Measurements from ENCODE around the gene KIAA0753.

Gene KIAA0753

GRCh38 chr17:6572972-6573370 lies 67.5 kb downstream of the KIAA0753 start:
- in situ Hi-C loops (cut with MboI; ENCODE audit: low sequenced_read_pairs), result no loop called here

GRCh38 chr17:6571452-6571781 lies 69.1 kb downstream of the KIAA0753 start:
- in situ Hi-C loops (cut with MboI; ENCODE audit: low sequenced_read_pairs), result no loop called here

DNA sequence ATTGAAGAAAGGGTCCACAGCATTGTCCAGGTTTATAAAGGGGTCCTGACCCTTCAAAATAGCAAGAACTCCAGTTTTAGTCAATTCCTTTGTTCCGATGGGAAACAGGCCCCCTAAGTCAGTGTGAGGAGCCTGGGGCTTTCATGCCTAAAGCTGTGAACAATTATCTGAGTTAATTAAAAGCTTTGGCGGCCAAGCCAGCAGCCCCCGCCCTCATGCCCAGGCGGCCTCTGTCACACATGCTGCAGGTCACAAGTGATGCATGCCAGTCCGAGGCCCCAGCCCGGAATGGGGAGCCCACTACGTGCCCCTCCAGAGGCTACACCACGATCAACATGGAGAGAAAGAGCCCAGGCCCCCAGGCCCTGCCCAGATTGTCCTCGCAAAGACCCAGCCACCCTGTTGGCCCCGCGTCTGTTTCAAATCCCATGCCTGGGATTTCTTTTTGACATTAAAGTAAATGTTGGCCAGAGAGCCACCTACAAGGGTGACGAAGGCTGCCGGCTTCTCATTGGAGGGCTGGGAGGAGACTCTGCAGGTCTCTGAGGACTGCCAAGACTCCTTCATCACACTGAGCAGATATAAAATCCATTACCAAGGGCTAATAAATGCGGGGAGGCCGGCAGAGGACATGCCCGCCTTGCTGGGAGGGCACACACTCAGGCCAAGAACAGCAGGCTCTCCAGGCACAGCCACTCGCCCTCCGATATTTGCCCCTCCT lies 69.6 kb downstream of the KIAA0753 start:
- in situ Hi-C loops (cut with MboI; ENCODE audit: low sequenced_read_pairs), result no loop called here

DNA sequence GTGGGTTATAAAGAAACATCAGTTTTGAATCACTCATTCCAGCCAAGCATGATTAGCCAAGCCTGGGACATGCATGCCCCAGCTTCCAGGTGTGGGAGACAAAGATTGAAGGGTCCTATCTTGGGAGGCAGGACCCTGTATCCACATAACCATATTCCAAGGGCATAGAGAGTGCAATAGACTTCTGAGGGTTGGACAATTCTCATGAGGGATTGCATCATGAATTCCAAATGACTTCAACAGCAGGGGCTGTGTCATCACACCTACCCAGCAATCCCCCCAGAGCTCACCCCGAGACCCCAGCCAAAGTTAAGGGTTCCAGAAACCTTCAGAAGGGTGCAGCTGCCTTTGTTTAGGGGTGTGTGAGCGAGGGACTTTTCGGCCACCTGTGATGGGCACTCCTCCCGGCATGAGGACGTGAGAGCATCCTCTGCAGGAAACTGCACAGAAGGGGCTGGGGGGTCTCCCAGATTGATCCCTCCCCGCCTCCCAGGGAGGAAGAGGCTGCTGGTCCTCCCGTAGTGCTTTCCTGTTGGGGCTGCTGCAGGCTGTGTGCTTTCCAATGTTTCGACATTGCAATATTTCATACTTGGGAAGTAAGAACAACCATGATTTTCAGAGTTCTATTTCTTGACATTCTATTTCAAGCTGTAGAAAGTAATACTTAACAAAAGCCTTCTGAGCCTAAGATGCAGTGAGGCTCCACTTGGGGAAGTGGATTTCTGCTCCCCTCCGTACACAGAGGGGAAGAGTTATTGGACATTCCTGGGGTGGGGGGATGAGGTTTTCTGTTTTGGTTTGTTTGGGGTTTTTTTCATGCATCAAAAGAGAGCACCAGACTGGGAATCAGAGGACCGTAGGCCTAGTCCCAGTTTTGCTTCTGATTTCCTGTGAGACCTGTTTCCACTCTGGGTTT lies 70.9 kb downstream of the KIAA0753 start:
- in situ Hi-C loops (cut with MboI; ENCODE audit: low sequenced_read_pairs), result no loop called here

GRCh38 chr17:6568184-6568758 lies 72.2 kb downstream of the KIAA0753 start:
- in situ Hi-C loops (cut with MboI; ENCODE audit: low sequenced_read_pairs), result no loop called here

DNA sequence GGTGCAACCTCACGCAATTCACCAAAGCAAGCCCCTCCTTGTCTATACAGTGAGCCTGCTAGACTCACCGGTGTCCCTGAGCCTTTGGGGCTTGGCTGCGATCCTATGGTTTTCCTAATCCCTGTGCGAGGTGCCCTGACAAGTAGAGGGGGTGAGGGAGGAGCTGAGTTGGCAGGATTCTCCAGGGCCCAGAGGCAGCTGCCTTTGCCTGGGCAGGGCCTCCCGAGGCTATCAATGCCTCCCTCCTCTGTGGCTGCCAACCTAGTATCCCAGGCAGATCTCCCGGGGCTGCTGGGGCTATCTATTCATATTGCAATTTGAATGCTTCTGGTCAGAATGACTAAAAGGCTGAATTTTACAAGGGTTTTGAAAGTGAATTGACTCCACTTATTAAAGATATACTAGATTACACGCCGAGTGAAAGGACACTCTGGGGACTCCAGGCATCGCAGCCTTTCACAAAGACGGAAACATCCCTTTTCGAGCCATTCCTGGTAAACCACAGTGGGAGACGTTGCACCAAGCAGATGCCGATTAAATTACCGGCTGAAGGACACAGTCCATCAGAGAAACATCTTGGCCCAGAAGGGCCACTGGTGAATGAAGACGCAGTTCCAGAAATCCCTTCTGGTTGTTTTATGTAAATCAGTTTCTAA lies 72.9 kb downstream of the KIAA0753 start:
- in situ Hi-C loops (cut with MboI; ENCODE audit: low sequenced_read_pairs), result no loop called here

GRCh38 chr17:6561446-6561845 lies 79.1 kb downstream of the KIAA0753 start:
- in situ Hi-C loops (cut with MboI; ENCODE audit: low sequenced_read_pairs), result no loop called here

DNA sequence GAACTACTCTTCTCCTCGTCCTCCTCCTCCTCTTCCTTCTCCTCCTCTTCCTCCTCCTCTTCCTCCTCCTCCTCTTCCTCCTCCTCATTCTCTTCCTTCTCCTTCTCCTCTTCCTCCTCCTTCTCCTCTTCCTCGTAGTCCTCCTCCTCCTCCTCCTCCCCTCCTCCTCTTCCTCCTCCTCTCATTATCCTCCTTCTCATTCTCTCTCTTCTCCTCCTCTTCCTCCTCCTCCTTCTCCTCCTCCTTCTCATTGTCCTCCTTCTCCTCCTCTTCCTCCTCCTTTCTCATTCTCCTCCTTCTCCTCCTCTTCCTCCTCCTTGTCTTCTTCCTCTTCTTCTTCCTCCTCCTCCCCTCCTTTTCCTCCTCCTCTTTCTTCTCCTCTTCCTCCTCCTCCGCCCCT lies 80.0 kb downstream of the KIAA0753 start:
- in situ Hi-C loops (cut with MboI; ENCODE audit: low sequenced_read_pairs), result no loop called here

- in situ Hi-C loops (cut with MboI; ENCODE audit: low sequenced_read_pairs), result no loop called here
Observed at GRCh38 chr17:6559753-6560215, 80.7 kb downstream of the KIAA0753 start.

GRCh38 chr17:6558932-6559752 lies 81.4 kb downstream of the KIAA0753 start:
- in situ Hi-C loops (cut with MboI; ENCODE audit: low sequenced_read_pairs), result no loop called here

- in situ Hi-C loops (cut with MboI; ENCODE audit: low sequenced_read_pairs), result no loop called here
Observed at GRCh38 chr17:6558276-6558675, 82.2 kb downstream of the KIAA0753 start.

GRCh38 chr17:6557040-6557438 lies 83.5 kb downstream of the KIAA0753 start:
- in situ Hi-C loops (cut with MboI; ENCODE audit: low sequenced_read_pairs), result no loop called here

DNA sequence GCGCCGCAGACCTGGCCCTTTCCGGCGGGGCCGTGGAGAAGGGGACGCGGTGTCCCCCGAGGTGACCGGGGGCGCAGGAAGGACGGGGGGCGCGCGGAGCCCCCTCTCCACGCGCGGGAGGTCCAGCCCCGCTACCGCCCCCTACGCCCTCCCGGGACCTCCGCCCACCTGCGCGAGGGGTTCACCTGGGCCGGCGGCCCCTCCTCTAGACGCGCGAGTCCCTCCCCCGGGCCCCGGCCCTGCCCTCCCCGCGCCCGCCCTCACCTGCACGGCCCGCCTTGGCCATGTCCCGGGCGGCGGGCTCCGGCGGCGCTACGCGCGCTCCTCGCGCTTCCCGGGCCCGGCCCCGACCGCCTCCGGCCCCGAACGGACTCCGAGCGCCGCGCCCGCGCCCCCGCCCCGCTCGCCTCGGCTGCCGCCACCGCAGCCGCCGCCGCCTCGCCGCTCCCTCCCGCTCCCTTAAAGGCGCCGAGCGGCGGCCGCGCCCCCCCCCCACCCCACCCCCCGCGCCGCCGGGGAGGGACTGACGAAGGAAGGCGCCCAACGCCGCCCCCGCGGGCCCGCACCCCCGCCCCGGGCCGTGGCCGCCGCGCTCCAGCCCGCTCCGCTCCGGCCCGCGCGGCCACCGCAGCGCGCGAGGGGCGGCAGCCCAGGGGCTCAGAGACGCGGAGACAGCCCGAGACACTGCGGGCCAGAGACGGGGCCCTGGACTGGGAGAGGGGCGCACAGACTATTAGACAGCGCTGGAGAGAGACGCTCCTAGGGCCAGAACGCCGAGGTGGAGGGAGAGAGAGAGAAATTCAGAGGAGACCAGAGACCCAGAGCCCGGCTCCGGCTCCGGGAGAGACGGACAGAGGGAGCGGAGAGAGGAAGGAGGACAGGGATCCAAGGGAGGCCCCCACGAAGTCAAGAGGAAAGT lies 84.1 kb downstream of the KIAA0753 start, which contains the start of gene PITPNM3:
Gene PITPNM3, minus strand, starts transcription at position 435 of the 919 bp plus-strand sequence. Its CDS starts 149 bp downstream, at position 286.
- in situ Hi-C loops (cut with MboI; ENCODE audit: low sequenced_read_pairs), result no loop called here

GRCh38 chr17:6555331-6556120 lies 85.0 kb downstream of the KIAA0753 start:
- in situ Hi-C loops (cut with MboI; ENCODE audit: low sequenced_read_pairs), result no loop called here

GRCh38 chr17:6554871-6555330 lies 85.6 kb downstream of the KIAA0753 start:
- in situ Hi-C loops (cut with MboI; ENCODE audit: low sequenced_read_pairs), result no loop called here

DNA sequence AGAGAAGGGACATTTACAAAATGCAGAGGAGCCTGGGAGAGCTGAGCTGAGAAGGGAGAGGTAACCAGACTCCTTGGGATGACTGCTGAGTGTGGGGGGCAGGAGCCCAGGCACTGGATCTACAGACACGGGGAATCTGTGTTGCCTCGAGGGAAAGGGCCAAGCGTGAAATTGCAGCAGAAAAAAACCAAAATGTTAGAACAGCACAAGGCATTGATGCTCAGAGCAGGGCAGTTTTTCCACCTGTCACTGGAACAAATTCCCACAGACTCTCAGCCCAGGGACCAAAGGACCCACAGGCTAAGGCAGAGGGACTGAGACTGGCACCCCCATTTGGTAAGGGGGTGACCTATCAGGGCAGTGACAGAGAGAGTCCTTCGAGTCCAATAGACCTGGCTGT lies 86.2 kb downstream of the KIAA0753 start:
- in situ Hi-C loops (cut with MboI; ENCODE audit: low sequenced_read_pairs), result no loop called here

GRCh38 chr17:6551869-6552531 lies 88.5 kb downstream of the KIAA0753 start:
- in situ Hi-C loops (cut with MboI; ENCODE audit: low sequenced_read_pairs), result no loop called here

DNA sequence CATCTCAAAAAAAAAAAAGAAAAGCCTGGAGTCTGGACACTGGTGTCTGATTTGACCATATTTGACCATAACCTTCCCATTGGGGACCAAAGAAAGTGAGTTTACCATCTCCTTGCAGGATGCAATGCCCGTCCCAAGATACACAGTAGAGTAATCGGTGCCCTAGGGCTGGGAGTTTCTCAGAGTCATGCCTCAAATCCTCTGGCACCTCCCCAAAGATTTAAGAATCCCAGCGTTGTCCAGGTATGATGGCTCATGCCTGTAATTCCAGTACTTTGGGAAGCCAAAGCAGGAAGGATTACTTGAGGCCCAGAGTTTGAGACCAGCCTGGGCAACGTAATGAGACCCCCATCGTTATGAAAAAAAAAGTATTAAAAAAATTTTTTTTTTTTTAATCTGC lies 89.2 kb downstream of the KIAA0753 start:
- in situ Hi-C loops (cut with MboI; ENCODE audit: low sequenced_read_pairs), result no loop called here
